HepG2 (cell line): ENCODE results near the gene SLC17A9. TPM values are rescaled to one million over a fixed set of nuclear protein-coding genes. Genes with fewer than 3 reads are reported as not detected.
A peak's percentile ranks its signal among the peaks of the same experiment; 100 is the strongest.

Experiments
- BHLHE40 ChIP-seq: IDR thresholded peaks from 2 replicates; pipeline ENCODE4 v1.6.1; 2011; ENCODE audit warnings: low read length, improper control_type of control experiment
- CCAR2 ChIP-seq: fragments of 200-400 bp; formaldehyde crosslinking; optimal IDR thresholded peaks from 2 replicates; pipeline ENCODE3; 2018; ENCODE audit warnings: low read depth, mild to moderate bottlenecking, low read length, moderate library complexity
- CREB1 ChIP-seq, 2 experiments: fragments of 450-650 bp in 1 of 2; IDR thresholded peaks; 2 replicates each; pipeline ENCODE4 v1.6.1; 2016 to 2017; ENCODE audit warnings: control low read depth in 1 of 2, mild to moderate bottlenecking in 1 of 2, missing compliant biosample characterization in 1 of 2, missing genetic modification characterization in 1 of 2
- CSRNP2 ChIP-seq: sonication (generic); formaldehyde crosslinking; conservative IDR thresholded peaks from 2 replicates; pipeline ENCODE4 v1.8.0; 2022; ENCODE audit warnings: low read depth, missing genetic modification reagents
- DNMT1 ChIP-seq: sonication (generic); formaldehyde crosslinking; IDR thresholded peaks from 2 replicates; pipeline ENCODE4 v1.5.1; 2020; ENCODE audit warnings: mild to moderate bottlenecking, missing genetic modification reagents
- GABPA ChIP-seq, 2 experiments: IDR thresholded peaks; 2 replicates each; pipeline ENCODE4 v1.6.1; 2011 to 2016; ENCODE audit warnings: low read depth in 2 of 2, low read length in 1 of 2, missing biosample characterization in 1 of 2, missing genetic modification characterization in 1 of 2
- HNF1B ChIP-seq: sonication (generic); formaldehyde crosslinking; IDR thresholded peaks from 2 replicates; pipeline ENCODE4 v1.5.1; 2020; ENCODE audit warnings: mild to moderate bottlenecking, moderate library complexity, missing genetic modification reagents
- KAT7 ChIP-seq: IDR thresholded peaks from 2 replicates; pipeline ENCODE4 v1.6.1; 2018; ENCODE audit warnings: borderline replicate concordance, missing compliant biosample characterization
- KLF12 ChIP-seq: sonication (generic); formaldehyde crosslinking; IDR thresholded peaks from 2 replicates; pipeline ENCODE4 v1.4.0; 2020; ENCODE audit warnings: missing genetic modification reagents, borderline replicate concordance
- PHF5A ChIP-seq: IDR thresholded peaks from one replicate; pipeline ENCODE4 v1.6.1; 2018; ENCODE audit warnings: low read depth, missing genetic modification reagents; ENCODE audit not compliant: unreplicated experiment
- PHF8 ChIP-seq: sonication (generic); formaldehyde crosslinking; IDR thresholded peaks from 2 replicates; pipeline ENCODE4 v1.5.0; 2020; ENCODE audit warnings: missing genetic modification reagents
- RBM39 ChIP-seq: fragments of 200-400 bp; formaldehyde crosslinking; IDR thresholded peaks from one replicate; pipeline ENCODE4 v1.6.1; 2018; ENCODE audit warnings: antibody characterized with exemption, mild to moderate bottlenecking, low read depth, low read length; ENCODE audit not compliant: poor library complexity, severe bottlenecking
- RCOR2 ChIP-seq: IDR thresholded peaks from 2 replicates; pipeline ENCODE4 v1.6.1; 2016; ENCODE audit warnings: missing biosample characterization, missing genetic modification reagents
- RNF219 ChIP-seq: sonication (generic); formaldehyde crosslinking; IDR thresholded peaks from 2 replicates; pipeline ENCODE4 v1.5.0; 2020; ENCODE audit warnings: mild to moderate bottlenecking, missing genetic modification reagents
- ZNF143 ChIP-seq: sonication (generic); formaldehyde crosslinking; IDR thresholded peaks from 2 replicates; pipeline ENCODE4 v1.4.0; 2020; ENCODE audit warnings: missing genetic modification reagents
- ZNF280B ChIP-seq: sonication (generic); formaldehyde crosslinking; IDR thresholded peaks from 2 replicates; pipeline ENCODE4 v1.5.0; 2020; ENCODE audit warnings: missing genetic modification reagents, mild to moderate bottlenecking, borderline replicate concordance
- ZNF34 ChIP-seq: sonication (generic); formaldehyde crosslinking; IDR thresholded peaks from 2 replicates; pipeline ENCODE4 v1.4.0; 2020; ENCODE audit warnings: mild to moderate bottlenecking, missing genetic modification reagents, borderline replicate concordance
- ZNF350 ChIP-seq: sonication (generic); formaldehyde crosslinking; IDR thresholded peaks from 2 replicates; pipeline ENCODE4 v1.4.0; 2020; ENCODE audit warnings: mild to moderate bottlenecking, low read depth, missing genetic modification reagents, borderline replicate concordance
- ZNF382 ChIP-seq: sonication (generic); formaldehyde crosslinking; IDR thresholded peaks from 2 replicates; pipeline ENCODE4 v1.5.0; 2020; ENCODE audit warnings: missing genetic modification reagents, mild to moderate bottlenecking, borderline replicate concordance
- ZNF749 ChIP-seq: sonication (generic); formaldehyde crosslinking; IDR thresholded peaks from 2 replicates; pipeline ENCODE4 v1.8.0; 2022; ENCODE audit warnings: mild to moderate bottlenecking, missing genetic modification reagents, moderate library complexity, borderline replicate concordance
- ZNF773 ChIP-seq: sonication (generic); formaldehyde crosslinking; IDR thresholded peaks from 2 replicates; pipeline ENCODE4 v1.4.0; 2020; ENCODE audit warnings: missing genetic modification reagents, borderline replicate concordance
- ZNF792 ChIP-seq: IDR thresholded peaks from 2 replicates; pipeline ENCODE4 v1.6.1; 2016
- polyA plus RNA-seq, 8 experiments: library from polyadenylated mRNA; depleted of rRNA in 3 of 8; stranded (reverse) in 7 of 8; unstranded in 1 of 8; fragments of >200 nt; fragmentation: Illumina TruSeq in 4 of 8; extraction: Trizol in 4 of 8; gene quantifications; 2 replicates each; pipeline versions ENCODE4 v1.2.1 to v1.2.3, GENCODE V29; 2011 to 2016; ENCODE audit warnings: low read depth in 4 of 8, missing spikeins in 1 of 8, mixed read lengths in 1 of 8; ENCODE audit not compliant: insufficient read depth in 1 of 8
- total RNA-seq, 5 experiments: library from RNA; depleted of rRNA; stranded (reverse); fragments of >200 nt; fragmentation: Illumina TruSeq; extraction: Trizol; gene quantifications; 2 replicates each; pipeline ENCODE4 v1.2.3, GENCODE V29; 2016; ENCODE audit warnings: low read depth in 1 of 5

Gene SLC17A9
- total and polyA plus RNA-seq, 2 of the 13 experiments (the other 11 are each of a cell fraction or from before 2014, with no cell fraction given) = 110 to 191 TPM

GRCh38 chr20:62968378-62969178 lies 16.1 kb downstream of the SLC17A9 start (continued):
- TF ChIP-seq CREB1 (IDR thresholded peaks at IDR 0.05) (no peak), CREB1 (CRISPR knock-in tag; IDR thresholded peaks at IDR 0.05) (no peak), KAT7 (CRISPR knock-in tag) (no peak), ZNF773 (CRISPR knock-in tag) (peak; percentile 61; the same call in 1 of the 2 replicates), ZNF792 (CRISPR knock-in tag) (no peak), RCOR2 (no peak), RBM39 (no peak), BHLHE40 (no peak), CCAR2 (no peak), KLF12 (CRISPR knock-in tag) (0 out of 2 replicates have a peak, but pooled peaks have one; percentile 64), GABPA (IDR thresholded peaks at IDR 0.05; ENCODE audit: low read depth, low read length) (no peak), GABPA (CRISPR knock-in tag; IDR thresholded peaks at IDR 0.05; ENCODE audit: low read depth) (0 out of 2 replicates have a peak, but pooled peaks have one; percentile 14), ZNF350 (no peak; the same call in 1 of the 2 replicates), RNF219 (no peak), ZNF34 (CRISPR knock-in tag) (no peak), DNMT1 (CRISPR knock-in tag) (no peak), ZNF280B (CRISPR knock-in tag) (peak; percentile 71; the same call in 1 of the 2 replicates), PHF8 (CRISPR knock-in tag) (no peak), ZNF749 (CRISPR knock-in tag) (peak; percentile 3; the same call in 1 of the 2 replicates), HNF1B (CRISPR knock-in tag) (peak; percentile 35; the same call in 1 of the 2 replicates), ZNF143 (CRISPR knock-in tag) (peak; percentile 42; the same call in 1 of the 2 replicates), CSRNP2 (0 out of 2 replicates have a peak, but pooled peaks have one; percentile 36), PHF5A (CRISPR knock-in tag) (peak; percentile 89), ZNF382 (CRISPR knock-in tag) (no peak)
